HG03159 (cell line): ENCODE results near the gene SDHA.
"Not testable (repeated sequence)": the region's sequence is repeated elsewhere in the genome, so short reads cannot be mapped to it uniquely, and the experiment has no call there.

Experiments used
- ATAC-seq: cut with Tn5 transposase; IDR thresholded peaks from one replicate; pipeline ENCODE4 v1.9.1; 2021; ENCODE audit warnings: mild to moderate bottlenecking, moderate library complexity; ENCODE audit not compliant: unreplicated experiment

Gene SDHA

GRCh38 chr5:218457-219291, 554 bp downstream of the SDHA start:
- peak; percentile 15 for ATAC-seq

GRCh38 chr5:219460-219863, 1.3 kb downstream of the SDHA start:
- no peak for ATAC-seq

- no peak for ATAC-seq
Measured at GRCh38 chr5:219991-220390, 1.9 kb downstream of the SDHA start.

GRCh38 chr5:222951-223715, 5.0 kb downstream of the SDHA start:
- not testable (repeated sequence) for ATAC-seq

GRCh38 chr5:223791-224190, 5.7 kb downstream of the SDHA start:
- no peak for ATAC-seq

- no peak for ATAC-seq
Measured at GRCh38 chr5:225334-225733, 7.2 kb downstream of the SDHA start.

- not testable (repeated sequence) for ATAC-seq
Measured at GRCh38 chr5:227375-227774, 9.3 kb downstream of the SDHA start.

GRCh38 chr5:228886-229285, 10.8 kb downstream of the SDHA start:
- no peak for ATAC-seq

- ATAC-seq = no peak
Measured at GRCh38 chr5:230711-231110, 12.6 kb downstream of the SDHA start.

GRCh38 chr5:231661-232060, 13.5 kb downstream of the SDHA start:
- no peak for ATAC-seq

GRCh38 chr5:233426-233825, 15.3 kb downstream of the SDHA start:
- ATAC-seq = not testable (repeated sequence)

- ATAC-seq = no peak
Measured at GRCh38 chr5:234450-234849, 16.3 kb downstream of the SDHA start.

- ATAC-seq = not testable (repeated sequence)
Measured at GRCh38 chr5:235527-235926, 17.4 kb downstream of the SDHA start.

- not testable (repeated sequence) for ATAC-seq
Measured at GRCh38 chr5:237931-238330, 19.8 kb downstream of the SDHA start.

GRCh38 chr5:240550-240949, 22.4 kb downstream of the SDHA start:
- ATAC-seq = not testable (repeated sequence)

GRCh38 chr5:241045-241669, 23.0 kb downstream of the SDHA start:
- ATAC-seq = not testable (repeated sequence)

GRCh38 chr5:243683-244367, 25.7 kb downstream of the SDHA start:
- not testable (repeated sequence) for ATAC-seq

GRCh38 chr5:245717-246116, 27.6 kb downstream of the SDHA start:
- ATAC-seq = not testable (repeated sequence)

- not testable (repeated sequence) for ATAC-seq
Measured at GRCh38 chr5:250396-250795, 32.3 kb downstream of the SDHA start.

GRCh38 chr5:251016-251415, 32.9 kb downstream of the SDHA start:
- ATAC-seq = not testable (repeated sequence)

GRCh38 chr5:251538-251937, 33.4 kb downstream of the SDHA start:
- not testable (repeated sequence) for ATAC-seq
